Epidermal melanocyte (primary cell): ENCODE results near the gene FBRSL1.

Experiments used
- DNase-seq: peaks from one replicate; pipeline ENCODE4 v3.0.0; 2011; ENCODE audit warnings: low spot score; ENCODE audit not compliant: insufficient read length

Gene FBRSL1

GRCh38 chr12:132539016-132539773 lies 49.2 kb downstream of the FBRSL1 start:
- DNase-seq = no peak

GRCh38 chr12:132540436-132540835 lies 50.5 kb downstream of the FBRSL1 start:
- no peak for DNase-seq

GRCh38 chr12:132541200-132541599 lies 51.2 kb downstream of the FBRSL1 start:
- DNase-seq = no peak

- DNase-seq = no peak
Measured at GRCh38 chr12:132541996-132542395, 52.0 kb downstream of the FBRSL1 start.

- DNase-seq = no peak
Measured at GRCh38 chr12:132542661-132543060, 52.7 kb downstream of the FBRSL1 start.

- no peak for DNase-seq
Measured at GRCh38 chr12:132543298-132544079, 53.5 kb downstream of the FBRSL1 start.

GRCh38 chr12:132544080-132544397 lies 54.1 kb downstream of the FBRSL1 start:
- DNase-seq = no peak

- DNase-seq = no peak
Measured at GRCh38 chr12:132544498-132544897, 54.5 kb downstream of the FBRSL1 start.

- DNase-seq = no peak
Measured at GRCh38 chr12:132545164-132545953, 55.4 kb downstream of the FBRSL1 start.

GRCh38 chr12:132545955-132546354 lies 56.0 kb downstream of the FBRSL1 start:
- no peak for DNase-seq

GRCh38 chr12:132546647-132547046 lies 56.7 kb downstream of the FBRSL1 start:
- DNase-seq = no peak

GRCh38 chr12:132547205-132547740 lies 57.3 kb downstream of the FBRSL1 start:
- no peak for DNase-seq

- DNase-seq = no peak
Measured at GRCh38 chr12:132548430-132549058, 58.6 kb downstream of the FBRSL1 start.

GRCh38 chr12:132549059-132549458 lies 59.1 kb downstream of the FBRSL1 start:
- no peak for DNase-seq

- DNase-seq = no peak
Measured at GRCh38 chr12:132550014-132550802, 60.3 kb downstream of the FBRSL1 start.

GRCh38 chr12:132550830-132551640 lies 61.1 kb downstream of the FBRSL1 start:
- no peak for DNase-seq

- DNase-seq = no peak
Measured at GRCh38 chr12:132551641-132552031, 61.7 kb downstream of the FBRSL1 start.

- DNase-seq = no peak
Measured at GRCh38 chr12:132554845-132555630, 65.1 kb downstream of the FBRSL1 start.

- DNase-seq = no peak
Measured at GRCh38 chr12:132555686-132556085, 65.7 kb downstream of the FBRSL1 start.
